ENCODE measurements around the gene COL13A1. TPM values are rescaled to one million over a fixed set of nuclear protein-coding genes. Genes with fewer than 3 reads are reported as not detected.

Gene COL13A1
- total and polyA plus RNA-seq, 4 donors: 0.17 to 0.47 (median 0.18) TPM

DNA sequence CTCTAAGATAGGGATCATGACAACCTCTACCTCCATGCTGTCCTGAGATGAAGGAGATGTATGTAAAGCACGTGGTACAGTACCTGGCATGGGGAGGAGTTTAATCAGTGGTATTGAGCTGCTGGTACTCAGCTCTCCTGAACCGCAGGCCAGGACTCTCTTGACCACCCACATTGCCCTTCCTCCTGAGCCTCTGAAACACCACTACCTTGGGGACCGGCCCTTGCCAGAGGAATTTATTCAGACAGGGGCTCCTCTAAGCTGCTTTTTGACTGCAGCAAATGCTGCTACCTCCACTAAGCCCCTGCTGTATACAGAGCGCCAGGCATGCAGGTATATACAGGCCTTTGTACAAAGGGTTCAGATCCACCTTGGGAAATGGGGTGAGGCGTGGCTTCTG lies 36.7 kb downstream of the COL13A1 start:
- H3K9ac ChIP-seq (ENCODE audit: low read depth in 1 of 2, low read length in 2 of 2): no peak overlapping the region
- no peaks in the 10 kb centered on the region for H3K36me3 ChIP-seq (ENCODE audit: control insufficient read depth in 4 of 4, insufficient read depth in 3 of 4, low read depth in 1 of 4, low read length in 3 of 4)
- TF ChIP-seq RXRA (IDR thresholded peaks at IDR 0.05) (no peak), GABPA (IDR thresholded peaks at IDR 0.05 in 1 of 2, conservative IDR thresholded peaks at IDR 0.05 in 1 of 2) (no peak), FOXA2 (IDR thresholded peaks at IDR 0.05) (no peak), HNF4A (conservative IDR thresholded peaks at IDR 0.05) (no peak), EGR1 (IDR thresholded peaks at IDR 0.05; ENCODE audit: low read depth in 2 of 2) (no peak), JUND (IDR thresholded peaks at IDR 0.05) (no peak), RAD21 (IDR thresholded peaks at IDR 0.05) (no peak)
- TF ChIP-seq, protein P1, sequence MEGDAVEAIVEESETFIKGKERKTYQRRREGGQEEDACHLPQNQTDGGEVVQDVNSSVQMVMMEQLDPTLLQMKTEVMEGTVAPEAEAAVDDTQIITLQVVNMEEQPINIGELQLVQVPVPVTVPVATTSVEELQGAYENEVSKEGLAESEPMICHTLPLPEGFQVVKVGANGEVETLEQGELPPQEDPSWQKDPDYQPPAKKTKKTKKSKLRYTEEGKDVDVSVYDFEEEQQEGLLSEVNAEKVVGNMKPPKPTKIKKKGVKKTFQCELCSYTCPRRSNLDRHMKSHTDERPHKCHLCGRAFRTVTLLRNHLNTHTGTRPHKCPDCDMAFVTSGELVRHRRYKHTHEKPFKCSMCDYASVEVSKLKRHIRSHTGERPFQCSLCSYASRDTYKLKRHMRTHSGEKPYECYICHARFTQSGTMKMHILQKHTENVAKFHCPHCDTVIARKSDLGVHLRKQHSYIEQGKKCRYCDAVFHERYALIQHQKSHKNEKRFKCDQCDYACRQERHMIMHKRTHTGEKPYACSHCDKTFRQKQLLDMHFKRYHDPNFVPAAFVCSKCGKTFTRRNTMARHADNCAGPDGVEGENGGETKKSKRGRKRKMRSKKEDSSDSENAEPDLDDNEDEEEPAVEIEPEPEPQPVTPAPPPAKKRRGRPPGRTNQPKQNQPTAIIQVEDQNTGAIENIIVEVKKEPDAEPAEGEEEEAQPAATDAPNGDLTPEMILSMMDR (IDR thresholded peaks at IDR 0.05; ENCODE audit: low read depth, low read length, missing input control): no peak
- TF ChIP-seq, protein P2, sequence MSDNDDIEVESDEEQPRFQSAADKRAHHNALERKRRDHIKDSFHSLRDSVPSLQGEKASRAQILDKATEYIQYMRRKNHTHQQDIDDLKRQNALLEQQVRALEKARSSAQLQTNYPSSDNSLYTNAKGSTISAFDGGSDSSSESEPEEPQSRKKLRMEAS (IDR thresholded peaks at IDR 0.05): no peak
- H3K9me3 ChIP-seq (ENCODE audit: control insufficient read depth in 4 of 4, low read length in 3 of 4): no peaks in the 10 kb centered on the region
- H3K27me3 ChIP-seq (ENCODE audit: control insufficient read depth in 4 of 4, insufficient read depth in 4 of 4, low read length in 3 of 4): peaks cover 0 to 2% (median 0%) of the 10 kb centered on the region in 4 donors
- H3K27ac ChIP-seq (ENCODE audit: low read depth in 1 of 2, low read length in 2 of 2): no peak overlapping the region
- WGBS: 93% methylated on average over 5 of the region's 5 CpGs
- no peaks in the 10 kb centered on the region for H3K4me1 ChIP-seq (ENCODE audit: control insufficient read depth in 4 of 4, insufficient read depth in 4 of 4, low read length in 3 of 4)
- no peak overlapping the region for H3K4me3 ChIP-seq (ENCODE audit: low read depth in 1 of 3, low read length in 3 of 3)
- DNase-seq (ENCODE audit: low spot score): no peak

DNA sequence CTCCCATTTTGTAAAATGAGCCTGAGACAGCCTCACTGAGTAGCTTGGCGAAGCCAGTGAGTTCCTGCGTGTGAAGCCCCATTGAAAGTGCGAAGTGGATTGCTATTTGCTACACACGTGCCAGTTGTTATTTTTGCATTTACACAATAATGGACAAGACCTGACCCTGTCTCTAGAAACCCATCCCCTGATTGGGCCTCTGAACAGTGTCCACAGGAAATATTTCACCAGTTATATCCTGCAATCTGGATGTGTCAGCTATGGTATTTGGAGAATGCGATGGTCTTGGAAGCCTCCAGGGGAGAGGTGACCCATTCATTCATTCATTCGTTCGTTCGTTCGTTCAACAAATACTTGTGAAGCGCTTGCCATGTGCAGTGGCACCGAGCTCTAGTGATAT lies 37.1 kb downstream of the COL13A1 start:
- Histone ChIP-seq H3K27ac (ENCODE audit: low read depth in 1 of 2, low read length in 2 of 2) (no peak overlapping the region), H3K9me3 (ENCODE audit: control insufficient read depth in 4 of 4, low read length in 3 of 4) (no peaks in the 10 kb centered on the region), H3K27me3 (ENCODE audit: control insufficient read depth in 4 of 4, insufficient read depth in 4 of 4, low read length in 3 of 4) (peaks cover 0 to 2% (median 0%) of the 10 kb centered on the region in 4 donors), H3K4me1 (ENCODE audit: control insufficient read depth in 4 of 4, insufficient read depth in 4 of 4, low read length in 3 of 4) (no peaks in the 10 kb centered on the region), H3K4me3 (ENCODE audit: low read depth in 1 of 3, low read length in 3 of 3) (no peak overlapping the region), H3K9ac (ENCODE audit: low read depth in 1 of 2, low read length in 2 of 2) (no peak overlapping the region), H3K36me3 (ENCODE audit: control insufficient read depth in 4 of 4, insufficient read depth in 3 of 4, low read depth in 1 of 4, low read length in 3 of 4) (no peaks in the 10 kb centered on the region)
- TF ChIP-seq FOXA1 (IDR thresholded peaks at IDR 0.05) (no peak), RXRA (IDR thresholded peaks at IDR 0.05) (no peak), SP1 (IDR thresholded peaks at IDR 0.05) (no peak), FOXA2 (IDR thresholded peaks at IDR 0.05) (no peak), NR2F2 (IDR thresholded peaks at IDR 0.05) (no peak), JUND (IDR thresholded peaks at IDR 0.05) (no peak), EGR1 (IDR thresholded peaks at IDR 0.05; ENCODE audit: low read depth in 2 of 2) (no peak), YY1 (IDR thresholded peaks at IDR 0.05) (no peak), RAD21 (IDR thresholded peaks at IDR 0.05) (no peak), HNF4G (IDR thresholded peaks at IDR 0.05) (no peak), TAF1 (conservative IDR thresholded peaks at IDR 0.05) (no peak), GABPA (IDR thresholded peaks at IDR 0.05 in 1 of 2, conservative IDR thresholded peaks at IDR 0.05 in 1 of 2) (no peak), HNF4A (conservative IDR thresholded peaks at IDR 0.05) (no peak)
- TF ChIP-seq, protein P1 (IDR thresholded peaks at IDR 0.05; ENCODE audit: low read depth, low read length, missing input control): no peak
- TF ChIP-seq, protein P3, sequence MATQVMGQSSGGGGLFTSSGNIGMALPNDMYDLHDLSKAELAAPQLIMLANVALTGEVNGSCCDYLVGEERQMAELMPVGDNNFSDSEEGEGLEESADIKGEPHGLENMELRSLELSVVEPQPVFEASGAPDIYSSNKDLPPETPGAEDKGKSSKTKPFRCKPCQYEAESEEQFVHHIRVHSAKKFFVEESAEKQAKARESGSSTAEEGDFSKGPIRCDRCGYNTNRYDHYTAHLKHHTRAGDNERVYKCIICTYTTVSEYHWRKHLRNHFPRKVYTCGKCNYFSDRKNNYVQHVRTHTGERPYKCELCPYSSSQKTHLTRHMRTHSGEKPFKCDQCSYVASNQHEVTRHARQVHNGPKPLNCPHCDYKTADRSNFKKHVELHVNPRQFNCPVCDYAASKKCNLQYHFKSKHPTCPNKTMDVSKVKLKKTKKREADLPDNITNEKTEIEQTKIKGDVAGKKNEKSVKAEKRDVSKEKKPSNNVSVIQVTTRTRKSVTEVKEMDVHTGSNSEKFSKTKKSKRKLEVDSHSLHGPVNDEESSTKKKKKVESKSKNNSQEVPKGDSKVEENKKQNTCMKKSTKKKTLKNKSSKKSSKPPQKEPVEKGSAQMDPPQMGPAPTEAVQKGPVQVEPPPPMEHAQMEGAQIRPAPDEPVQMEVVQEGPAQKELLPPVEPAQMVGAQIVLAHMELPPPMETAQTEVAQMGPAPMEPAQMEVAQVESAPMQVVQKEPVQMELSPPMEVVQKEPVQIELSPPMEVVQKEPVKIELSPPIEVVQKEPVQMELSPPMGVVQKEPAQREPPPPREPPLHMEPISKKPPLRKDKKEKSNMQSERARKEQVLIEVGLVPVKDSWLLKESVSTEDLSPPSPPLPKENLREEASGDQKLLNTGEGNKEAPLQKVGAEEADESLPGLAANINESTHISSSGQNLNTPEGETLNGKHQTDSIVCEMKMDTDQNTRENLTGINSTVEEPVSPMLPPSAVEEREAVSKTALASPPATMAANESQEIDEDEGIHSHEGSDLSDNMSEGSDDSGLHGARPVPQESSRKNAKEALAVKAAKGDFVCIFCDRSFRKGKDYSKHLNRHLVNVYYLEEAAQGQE (IDR thresholded peaks at IDR 0.05): no peak
- TF ChIP-seq, protein P2 (IDR thresholded peaks at IDR 0.05): no peak
- TF ChIP-seq, protein P4, sequence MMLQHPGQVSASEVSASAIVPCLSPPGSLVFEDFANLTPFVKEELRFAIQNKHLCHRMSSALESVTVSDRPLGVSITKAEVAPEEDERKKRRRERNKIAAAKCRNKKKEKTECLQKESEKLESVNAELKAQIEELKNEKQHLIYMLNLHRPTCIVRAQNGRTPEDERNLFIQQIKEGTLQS (IDR thresholded peaks at IDR 0.05): no peak
- TF ChIP-seq, protein P5, sequence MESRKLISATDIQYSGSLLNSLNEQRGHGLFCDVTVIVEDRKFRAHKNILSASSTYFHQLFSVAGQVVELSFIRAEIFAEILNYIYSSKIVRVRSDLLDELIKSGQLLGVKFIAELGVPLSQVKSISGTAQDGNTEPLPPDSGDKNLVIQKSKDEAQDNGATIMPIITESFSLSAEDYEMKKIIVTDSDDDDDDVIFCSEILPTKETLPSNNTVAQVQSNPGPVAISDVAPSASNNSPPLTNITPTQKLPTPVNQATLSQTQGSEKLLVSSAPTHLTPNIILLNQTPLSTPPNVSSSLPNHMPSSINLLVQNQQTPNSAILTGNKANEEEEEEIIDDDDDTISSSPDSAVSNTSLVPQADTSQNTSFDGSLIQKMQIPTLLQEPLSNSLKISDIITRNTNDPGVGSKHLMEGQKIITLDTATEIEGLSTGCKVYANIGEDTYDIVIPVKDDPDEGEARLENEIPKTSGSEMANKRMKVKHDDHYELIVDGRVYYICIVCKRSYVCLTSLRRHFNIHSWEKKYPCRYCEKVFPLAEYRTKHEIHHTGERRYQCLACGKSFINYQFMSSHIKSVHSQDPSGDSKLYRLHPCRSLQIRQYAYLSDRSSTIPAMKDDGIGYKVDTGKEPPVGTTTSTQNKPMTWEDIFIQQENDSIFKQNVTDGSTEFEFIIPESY (IDR thresholded peaks at IDR 0.05): no peak
- no peak for DNase-seq (ENCODE audit: low spot score)
- WGBS: 89% methylated on average over 11 of the region's 11 CpGs
